Endothelial cell of umbilical vein (primary cell): Measurements from ENCODE around the gene CEP128. TPM values are rescaled to one million over a fixed set of nuclear protein-coding genes. Genes with fewer than 3 reads are reported as not detected.

Source experiments
- BruUV-seq: library from RNA; stranded (reverse); fragments of 400-500 nt; replicated peaks from 2 replicates; lab custom pipeline; 2021; lab: Mats Ljungman, UMichigan
- CTCF ChIA-PET: fragments of 300-600, 350-600 bp; sonication (Branson Sonifier 250); formaldehyde crosslinking; loops from one replicate; lab custom pipeline; 2021; ENCODE audit warnings: antibody characterized with exemption, inconsistent platforms; lab: Charles Lee
- POLR2A ChIA-PET: fragments of 300-600, 350-600 bp; sonication (Branson Sonifier 250); formaldehyde crosslinking; loops from one replicate; lab custom pipeline; 2021; ENCODE audit warnings: antibody characterized with exemption, inconsistent platforms; lab: Charles Lee
- DNase-seq: peaks from one replicate; pipeline ENCODE4 v3.0.0-alpha.2; 2011; ENCODE audit warnings: low read depth, low spot score
- FAIRE-seq: peaks from 2 replicates; lab custom pipeline; 2011; peaks lifted over from hg19 to GRCh38; lab: Jason Lieb, UNC
- H2AFZ ChIP-seq: 2 replicates; pipeline ENCODE4 v1.6.0; 2012; ENCODE audit warnings: low read depth, low read length, control low read depth, inconsistent platforms
- H3K27ac ChIP-seq: 2 replicates; pipeline ENCODE4 v1.5.1; 2011; ENCODE audit warnings: low read depth, mild to moderate bottlenecking, control low read depth, low read length, moderate library complexity; ENCODE audit not compliant: insufficient read depth
- H3K27me3 ChIP-seq, 2 experiments: 2 replicates each; pipeline versions ENCODE4 v1.6.0 to v1.6.1; 2011; ENCODE audit warnings: low read length in 2 of 2, mixed read lengths in 1 of 2; ENCODE audit not compliant: control insufficient read depth in 2 of 2, insufficient read depth in 2 of 2
- H3K36me3 ChIP-seq, 2 experiments: 2 replicates in 1 of 2; 3 replicates in 1 of 2; pipeline ENCODE4 v1.5.1; 2011; ENCODE audit warnings: low read length in 2 of 2, mild to moderate bottlenecking in 1 of 2, moderate library complexity in 1 of 2; ENCODE audit not compliant: control insufficient read depth in 2 of 2, insufficient read depth in 2 of 2; ENCODE audit errors: extremely low read depth in 1 of 2
- H3K4me1 ChIP-seq: 3 replicates; pipeline ENCODE4 v1.5.1; 2011; ENCODE audit warnings: mild to moderate bottlenecking, low read length; ENCODE audit not compliant: control insufficient read depth, insufficient read depth; ENCODE audit errors: extremely low read depth
- H3K4me2 ChIP-seq: 2 replicates; pipeline ENCODE4 v1.6.1; 2011; ENCODE audit warnings: low read length, control low read depth, mixed read lengths; ENCODE audit not compliant: insufficient read depth
- H3K4me3 ChIP-seq, 3 experiments: fragments of 200-600 bp in 1 of 3; sonication (generic), shearing (Covaris generic) in 1 of 3; replicated peaks in 1 of 3; 2 replicates each; pipeline ENCODE4 v1.5.1; 2011 to 2016; ENCODE audit warnings: control low read depth in 3 of 3, low read length in 3 of 3, mild to moderate bottlenecking in 2 of 3, inconsistent platforms in 1 of 3, low read depth in 1 of 3, moderate library complexity in 1 of 3; ENCODE audit not compliant: insufficient read depth in 1 of 3
- H3K79me2 ChIP-seq: 2 replicates; pipeline ENCODE4 v1.6.0; 2012; ENCODE audit warnings: low read length, inconsistent platforms; ENCODE audit not compliant: control insufficient read depth, insufficient read depth
- H3K9ac ChIP-seq: replicated peaks from 2 replicates; pipeline ENCODE3; 2011; ENCODE audit warnings: low read length, control low read depth; ENCODE audit not compliant: insufficient read depth; ENCODE audit errors: extremely low read depth
- H3K9me1 ChIP-seq: replicated peaks from 3 replicates; pipeline ENCODE4 v1.6.0; 2011; ENCODE audit warnings: mild to moderate bottlenecking, low read length; ENCODE audit not compliant: control insufficient read depth, insufficient read depth; ENCODE audit errors: extremely low read depth
- H3K9me3 ChIP-seq: replicated peaks from 2 replicates; pipeline ENCODE4 v1.5.1; 2012; ENCODE audit warnings: low read length, inconsistent platforms; ENCODE audit not compliant: control insufficient read depth, insufficient read depth
- H4K20me1 ChIP-seq: replicated peaks from 2 replicates; pipeline ENCODE3; 2011; ENCODE audit warnings: mild to moderate bottlenecking, low read length; ENCODE audit not compliant: control insufficient read depth, insufficient read depth; ENCODE audit errors: extremely low read depth
- FOS ChIP-seq: IDR thresholded peaks from 2 replicates; pipeline ENCODE4 v1.6.1; 2011; ENCODE audit warnings: mild to moderate bottlenecking, low read length, moderate library complexity, borderline replicate concordance; ENCODE audit not compliant: insufficient read depth
- GATA2 ChIP-seq: IDR thresholded peaks from 2 replicates; pipeline ENCODE4 v1.7.0; 2011; ENCODE audit warnings: low read depth, mild to moderate bottlenecking, moderate library complexity, mixed read lengths, low read length; ENCODE audit not compliant: insufficient read length, insufficient read depth
- JUN ChIP-seq: IDR thresholded peaks from 2 replicates; pipeline ENCODE4 v1.6.1; 2011; ENCODE audit warnings: borderline replicate concordance, low read depth; ENCODE audit not compliant: insufficient read length, insufficient read depth
- MYC ChIP-seq: IDR thresholded peaks from one replicate; pipeline ENCODE4 v1.6.1; 2011; ENCODE audit warnings: mild to moderate bottlenecking, low read depth, low read length
- POLR2A ChIP-seq: IDR thresholded peaks from 2 replicates; pipeline ENCODE4 v1.6.1; 2012; ENCODE audit warnings: low read depth, mild to moderate bottlenecking, control low read depth, low read length
- POLR2AphosphoS5 ChIP-seq: IDR thresholded peaks from 2 replicates; pipeline ENCODE4 v1.6.1; 2012; ENCODE audit warnings: low read depth, mild to moderate bottlenecking, control low read depth, low read length, moderate library complexity; ENCODE audit not compliant: insufficient read depth
- dilution Hi-C: fragments of 300-500 bp; cut with MboI; formaldehyde crosslinking; loops from one replicate; pipeline ENCODE4 v1.15.0; 2019; ENCODE audit warnings: low sequenced_read_pairs; ENCODE audit not compliant: extremely low pct_ligation_motif_present
- intact Hi-C: fragments of 100-400 bp; cut with micrococcal nuclease; formaldehyde crosslinking; loops from one replicate; pipeline ENCODE4 v1.10.0; 2022
- polyA plus RNA-seq, 4 experiments: library from polyadenylated mRNA; depleted of rRNA in 3 of 4; stranded (reverse) in 3 of 4; unstranded in 1 of 4; fragments of >200 nt; gene quantifications; 2 replicates each; pipeline versions ENCODE4 v1.2.1 to v1.2.3, GENCODE V29; 2011 to 2012; ENCODE audit warnings: missing spikeins in 1 of 4
- total RNA-seq: library from RNA; stranded (reverse); gene quantifications from 2 replicates; pipeline ENCODE4 v1.2.3, GENCODE V29; 2021
- TF ChIP-seq, protein P1 (sequence below), 2 donors: IDR thresholded peaks; 1 replicate in 1 of 2; 2 replicates in 1 of 2; pipeline ENCODE4 v1.5.1; 2011; ENCODE audit warnings: low read length in 2 of 2, mild to moderate bottlenecking in 2 of 2, moderate library complexity in 2 of 2, control low read depth in 1 of 2, inconsistent platforms in 1 of 2, low read depth in 1 of 2; ENCODE audit not compliant: insufficient read depth in 1 of 2; ENCODE audit errors: extremely low read depth in 1 of 2
- TF ChIP-seq, protein P2 (sequence below): IDR thresholded peaks from 2 replicates; pipeline ENCODE4 v1.6.1; 2011; ENCODE audit not compliant: insufficient read depth, insufficient read length

CEP128 gene
- total and polyA plus RNA-seq, 2 donors (not counting 3 experiments of a cell fraction or from before 2014, with no cell fraction given) = 0.91 to 23.7 TPM

DNA sequence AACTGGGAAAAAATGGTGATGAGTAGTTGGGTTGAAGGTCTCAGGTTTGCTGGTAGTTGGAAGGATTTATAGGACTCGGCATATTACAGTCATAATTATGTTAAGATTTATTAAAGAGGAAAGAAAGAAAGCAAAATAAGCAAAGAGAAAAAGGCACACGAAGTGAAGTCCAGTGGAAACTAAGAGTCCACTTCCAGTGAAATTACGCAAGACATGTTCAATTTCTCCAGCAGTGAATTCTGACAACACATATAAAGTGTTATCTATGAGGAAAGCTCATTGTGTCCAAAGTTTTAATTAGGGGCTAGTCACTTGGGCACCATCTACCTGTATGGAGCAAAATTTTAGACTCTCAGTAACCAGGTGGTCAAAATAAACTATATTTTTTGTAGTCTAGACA is 143.3 kb downstream of the CEP128 start:
- CTCF ChIA-PET = no interaction called here
- TF ChIP-seq JUN = no peak
- TF ChIP-seq MYC = no peak
- TF ChIP-seq POLR2AphosphoS5 = no peak
- TF ChIP-seq FOS = no peak
- TF ChIP-seq GATA2 = no peak
- TF ChIP-seq, protein P1, sequence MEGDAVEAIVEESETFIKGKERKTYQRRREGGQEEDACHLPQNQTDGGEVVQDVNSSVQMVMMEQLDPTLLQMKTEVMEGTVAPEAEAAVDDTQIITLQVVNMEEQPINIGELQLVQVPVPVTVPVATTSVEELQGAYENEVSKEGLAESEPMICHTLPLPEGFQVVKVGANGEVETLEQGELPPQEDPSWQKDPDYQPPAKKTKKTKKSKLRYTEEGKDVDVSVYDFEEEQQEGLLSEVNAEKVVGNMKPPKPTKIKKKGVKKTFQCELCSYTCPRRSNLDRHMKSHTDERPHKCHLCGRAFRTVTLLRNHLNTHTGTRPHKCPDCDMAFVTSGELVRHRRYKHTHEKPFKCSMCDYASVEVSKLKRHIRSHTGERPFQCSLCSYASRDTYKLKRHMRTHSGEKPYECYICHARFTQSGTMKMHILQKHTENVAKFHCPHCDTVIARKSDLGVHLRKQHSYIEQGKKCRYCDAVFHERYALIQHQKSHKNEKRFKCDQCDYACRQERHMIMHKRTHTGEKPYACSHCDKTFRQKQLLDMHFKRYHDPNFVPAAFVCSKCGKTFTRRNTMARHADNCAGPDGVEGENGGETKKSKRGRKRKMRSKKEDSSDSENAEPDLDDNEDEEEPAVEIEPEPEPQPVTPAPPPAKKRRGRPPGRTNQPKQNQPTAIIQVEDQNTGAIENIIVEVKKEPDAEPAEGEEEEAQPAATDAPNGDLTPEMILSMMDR (IDR thresholded peaks at IDR 0.05; ENCODE audit: extremely low read depth in 1 of 2, insufficient read depth in 1 of 2, low read depth in 1 of 2, low read length in 2 of 2) = no peak
- TF ChIP-seq POLR2A = no peak
- TF ChIP-seq, protein P2, sequence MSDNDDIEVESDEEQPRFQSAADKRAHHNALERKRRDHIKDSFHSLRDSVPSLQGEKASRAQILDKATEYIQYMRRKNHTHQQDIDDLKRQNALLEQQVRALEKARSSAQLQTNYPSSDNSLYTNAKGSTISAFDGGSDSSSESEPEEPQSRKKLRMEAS = no peak
- POLR2A ChIA-PET = no interaction called here

More for the DNA sequence above, 143.3 kb downstream of the CEP128 start:
- Histone ChIP-seq H3K79me2 (no peaks in the 10 kb centered on the region), H3K4me2 (no peak overlapping the region), H3K4me1 (no peaks in the 10 kb centered on the region), H3K9ac (no peak overlapping the region), H3K27me3 (no peaks in the 10 kb centered on the region), H3K4me3 (no peak overlapping the region), H3K27ac (no peak overlapping the region), H4K20me1 (no peaks in the 10 kb centered on the region), H3K9me3 (no peaks in the 10 kb centered on the region), H3K36me3 (no peaks in the 10 kb centered on the region), H3K9me1 (no peaks in the 10 kb centered on the region), H2AFZ (no peak overlapping the region)
- FAIRE-seq (no peak), DNase-seq (no peak)
- no TSS peak for BruUV-seq
- dilution Hi-C loops (no loop called here), intact Hi-C loops (loop anchor here (1.0 kb wide), 1 partner anchor 30 kb away; no protein-coding TSS in a partner anchor)
